HCT116 (cell line): ENCODE results near the gene DOCK11. TPM values are rescaled to one million over a fixed set of nuclear protein-coding genes. Genes with fewer than 3 reads are reported as not detected.

Source experiments
- ATAC-seq: fragments of 200-7000 bp; cut with Tn5 transposase; 2 replicates; pipeline ENCODE4 v1.9.1; 2020; ENCODE audit warnings: mild to moderate bottlenecking, moderate library complexity
- BruUV-seq: library from RNA; stranded (reverse); fragments of 400-500 nt; replicated peaks from 2 replicates; lab custom pipeline; 2021; lab: Mats Ljungman, UMichigan
- CTCF ChIA-PET: fragments of 300-600 bp; sonication (Branson Sonifier 250); formaldehyde crosslinking; loops from one replicate; lab custom pipeline; 2021; ENCODE audit warnings: antibody characterized with exemption; lab: Charles Lee
- POLR2A ChIA-PET: fragments of 300-600, 350-600 bp; sonication (Branson Sonifier 250); formaldehyde crosslinking; loops from one replicate; lab custom pipeline; 2021; ENCODE audit warnings: antibody characterized with exemption; lab: Charles Lee
- RAD21 ChIA-PET, 2 experiments: fragments of 300-600 bp; sonication (Branson Sonifier 250); formaldehyde crosslinking; loops; one replicate each; lab custom pipeline; 2023; ENCODE audit warnings: low total read pairs in 2 of 2; ENCODE audit not compliant: uncharacterized antibody in 2 of 2, unreplicated experiment in 2 of 2, low non-redundant PET in 1 of 2; lab: Charles Lee
- DNase-seq: peaks from one replicate; pipeline ENCODE4 v3.0.0-alpha.2; 2010; ENCODE audit warnings: low read depth, low spot score
- H2AFZ ChIP-seq: fragments of 200-600 bp; shearing (Covaris generic), sonication (generic); 2 replicates; pipeline ENCODE4 v1.6.1; 2017; ENCODE audit warnings: low read depth, mixed run types, mixed read lengths, antibody characterized with exemption, low read length; ENCODE audit not compliant: poor library complexity, severe bottlenecking
- H3K27ac ChIP-seq: 2 replicates; pipeline ENCODE4 v1.5.1; 2012; ENCODE audit warnings: low read depth, low read length
- H3K27me3 ChIP-seq: fragments of 200-600 bp; sonication (generic); 2 replicates; pipeline ENCODE4 v1.6.1; 2016; ENCODE audit warnings: mixed run types, low read length, mixed read lengths; ENCODE audit not compliant: insufficient read depth
- H3K36me3 ChIP-seq, 2 experiments: fragments of 200-500 bp in 1 of 2; fragments of 200-600 bp in 1 of 2; sonication (Bioruptor generic) in 1 of 2; sonication (generic) in 1 of 2; 2 replicates each; pipeline versions ENCODE4 v1.5.1 to v1.6.1; 2014 to 2016; ENCODE audit warnings: low read length in 2 of 2, inconsistent platforms in 1 of 2, mixed read lengths in 1 of 2, mixed run types in 1 of 2; ENCODE audit not compliant: insufficient read depth in 2 of 2, control insufficient read depth in 1 of 2
- H3K4me1 ChIP-seq, 2 experiments: fragments of 200-600 bp in 1 of 2; sonication (generic) in 1 of 2; 2 replicates each; pipeline versions ENCODE4 v1.5.1 to v1.6.1; 2012 to 2017; ENCODE audit warnings: low read length in 2 of 2, inconsistent platforms in 1 of 2, mild to moderate bottlenecking in 1 of 2, mixed read lengths in 1 of 2, mixed run types in 1 of 2, moderate library complexity in 1 of 2; ENCODE audit not compliant: insufficient read depth in 2 of 2, control insufficient read depth in 1 of 2
- H3K4me2 ChIP-seq: fragments of 200-600 bp; sonication (generic); 2 replicates; pipeline ENCODE4 v1.6.1; 2017; ENCODE audit warnings: mixed run types, low read length, mixed read lengths
- H3K4me3 ChIP-seq, 2 experiments: fragments of 200-600 bp in 1 of 2; sonication (generic) in 1 of 2; replicated peaks in 1 of 2; 2 replicates each; pipeline ENCODE4 v1.5.1; 2011 to 2016; ENCODE audit warnings: low read length in 2 of 2, control low read depth in 1 of 2, low read depth in 1 of 2, mild to moderate bottlenecking in 1 of 2, mixed read lengths in 1 of 2, mixed run types in 1 of 2
- H3K79me2 ChIP-seq: fragments of 200-600 bp; sonication (generic); 2 replicates; pipeline ENCODE4 v1.6.1; 2017; ENCODE audit warnings: mild to moderate bottlenecking, mixed run types, low read length, moderate library complexity, mixed read lengths; ENCODE audit not compliant: insufficient read depth
- H3K9ac ChIP-seq: fragments of 200-600 bp; sonication (generic); 2 replicates; pipeline ENCODE4 v1.6.1; 2016; ENCODE audit warnings: low read length, mixed read lengths
- H3K9me2 ChIP-seq: fragments of 200-600 bp; sonication (generic), shearing (Covaris generic); 2 replicates; pipeline ENCODE4 v1.6.1; 2017; ENCODE audit warnings: mixed run types, mild to moderate bottlenecking, moderate library complexity; ENCODE audit not compliant: insufficient read depth
- H3K9me3 ChIP-seq, 2 experiments: fragments of 200-500 bp in 1 of 2; fragments of 200-600 bp in 1 of 2; sonication (Bioruptor generic) in 1 of 2; sonication (generic) in 1 of 2; 2 replicates each; pipeline ENCODE4 v1.6.1; 2014 to 2017; ENCODE audit warnings: low read length in 2 of 2, mixed read lengths in 2 of 2, inconsistent platforms in 1 of 2, low read depth in 1 of 2, mild to moderate bottlenecking in 1 of 2, mixed run types in 1 of 2, moderate library complexity in 1 of 2; ENCODE audit not compliant: control insufficient read depth in 1 of 2, insufficient read depth in 1 of 2
- H4K20me1 ChIP-seq: fragments of 200-600 bp; sonication (generic), shearing (Covaris generic); 2 replicates; pipeline ENCODE4 v1.6.1; 2017; ENCODE audit warnings: mixed run types, mild to moderate bottlenecking, moderate library complexity; ENCODE audit not compliant: insufficient read depth
- ATF3 ChIP-seq: IDR thresholded peaks from 2 replicates; pipeline ENCODE4 v1.6.1; 2012
- CBX3 ChIP-seq: IDR thresholded peaks from 2 replicates; pipeline ENCODE4 v1.6.1; 2012; ENCODE audit warnings: low read depth
- CEBPB ChIP-seq: IDR thresholded peaks from 2 replicates; pipeline ENCODE4 v1.6.1; 2012; ENCODE audit warnings: low read depth
- EZH2 ChIP-seq: fragments of 200-600 bp; sonication (generic); IDR thresholded peaks from 2 replicates; pipeline ENCODE4 v1.6.1; 2017; ENCODE audit warnings: antibody characterized with exemption, mixed run types
- EZH2phosphoT487 ChIP-seq: fragments of 200-600 bp; IDR thresholded peaks from 2 replicates; pipeline ENCODE4 v1.6.1; 2018; ENCODE audit warnings: antibody characterized with exemption, borderline replicate concordance
- FOSL1 ChIP-seq: IDR thresholded peaks from 2 replicates; pipeline ENCODE4 v1.6.1; 2012; ENCODE audit warnings: low read depth
- JUND ChIP-seq: IDR thresholded peaks from 2 replicates; pipeline ENCODE4 v1.6.1; 2012
- POLR2A ChIP-seq: IDR thresholded peaks from 2 replicates; pipeline ENCODE4 v1.7.0; 2011; ENCODE audit warnings: borderline replicate concordance; ENCODE audit not compliant: insufficient read depth, insufficient read length; ENCODE audit errors: extremely low read depth
- REST ChIP-seq: IDR thresholded peaks from 2 replicates; pipeline ENCODE4 v1.6.1; 2012; ENCODE audit warnings: low read depth
- SIN3A ChIP-seq: IDR thresholded peaks from 2 replicates; pipeline ENCODE4 v1.6.1; 2012; ENCODE audit warnings: low read depth
- SP1 ChIP-seq: IDR thresholded peaks from 2 replicates; pipeline ENCODE4 v1.6.1; 2012; ENCODE audit warnings: low read depth
- SRF ChIP-seq: IDR thresholded peaks from 2 replicates; pipeline ENCODE4 v1.6.1; 2012; ENCODE audit warnings: low read depth
- TCF7L2 ChIP-seq: IDR thresholded peaks from 2 replicates; pipeline ENCODE4 v1.7.0; 2011; ENCODE audit warnings: borderline replicate concordance, inconsistent platforms; ENCODE audit not compliant: insufficient read depth, insufficient read length; ENCODE audit errors: extremely low read depth
- ZFX ChIP-seq: fragments of 450-650 bp; IDR thresholded peaks from 2 replicates; pipeline ENCODE4 v1.6.1; 2017
- ZNF274 ChIP-seq: fragments of 200-500 bp; sonication (Bioruptor generic); IDR thresholded peaks from 2 replicates; pipeline ENCODE4 v1.6.1; 2014; ENCODE audit warnings: mild to moderate bottlenecking, low read depth, low read length, inconsistent platforms
- intact Hi-C: fragments of 100-400 bp; cut with micrococcal nuclease; formaldehyde crosslinking; loops from 2 replicates; pipeline ENCODE4 v1.10.0; 2022
- total RNA-seq: library from RNA; stranded (reverse); gene quantifications from one replicate; pipeline ENCODE4 v1.2.1, GENCODE V29; 2021; ENCODE audit not compliant: unreplicated experiment
- TF ChIP-seq, protein P1 (sequence below): IDR thresholded peaks from 2 replicates; pipeline ENCODE4 v1.6.1; 2011; ENCODE audit warnings: mild to moderate bottlenecking, low read length, moderate library complexity; ENCODE audit not compliant: insufficient replicate concordance; ENCODE audit errors: extremely low read depth

The DOCK11 gene
- total RNA-seq, 1 experiment from 2014 or later, result 0.59 TPM

- H2AFZ ChIP-seq, result no peak overlapping the region
- H4K20me1 ChIP-seq, result no peaks in the 10 kb centered on the region
- H3K4me3 ChIP-seq, result no peak overlapping the region
- CTCF ChIA-PET, result no interaction called here
- no peak for DNase-seq
- intact Hi-C loops, result no loop called here
- no peaks in the 10 kb centered on the region for H3K9me3 ChIP-seq
- no peak for TF ChIP-seq JUND
- TF ChIP-seq FOSL1, result no peak
- no peak for TF ChIP-seq ZNF274
- TF ChIP-seq, protein P1, sequence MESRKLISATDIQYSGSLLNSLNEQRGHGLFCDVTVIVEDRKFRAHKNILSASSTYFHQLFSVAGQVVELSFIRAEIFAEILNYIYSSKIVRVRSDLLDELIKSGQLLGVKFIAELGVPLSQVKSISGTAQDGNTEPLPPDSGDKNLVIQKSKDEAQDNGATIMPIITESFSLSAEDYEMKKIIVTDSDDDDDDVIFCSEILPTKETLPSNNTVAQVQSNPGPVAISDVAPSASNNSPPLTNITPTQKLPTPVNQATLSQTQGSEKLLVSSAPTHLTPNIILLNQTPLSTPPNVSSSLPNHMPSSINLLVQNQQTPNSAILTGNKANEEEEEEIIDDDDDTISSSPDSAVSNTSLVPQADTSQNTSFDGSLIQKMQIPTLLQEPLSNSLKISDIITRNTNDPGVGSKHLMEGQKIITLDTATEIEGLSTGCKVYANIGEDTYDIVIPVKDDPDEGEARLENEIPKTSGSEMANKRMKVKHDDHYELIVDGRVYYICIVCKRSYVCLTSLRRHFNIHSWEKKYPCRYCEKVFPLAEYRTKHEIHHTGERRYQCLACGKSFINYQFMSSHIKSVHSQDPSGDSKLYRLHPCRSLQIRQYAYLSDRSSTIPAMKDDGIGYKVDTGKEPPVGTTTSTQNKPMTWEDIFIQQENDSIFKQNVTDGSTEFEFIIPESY, result no peak
- no peak for TF ChIP-seq SIN3A
- TF ChIP-seq SP1, result no peak
- no peak for TF ChIP-seq CEBPB
- TF ChIP-seq EZH2, result no peak
- no peak for TF ChIP-seq REST
- TF ChIP-seq TCF7L2, result no peak
- TF ChIP-seq ZFX, result no peak
- TF ChIP-seq ATF3, result no peak
- TF ChIP-seq CBX3, result no peak
- TF ChIP-seq EZH2phosphoT487, result no peak
- TF ChIP-seq SRF, result no peak
- no peak for TF ChIP-seq POLR2A
- TF ChIP-seq, all 23 proteins: peak for 0
- peaks cover 3 to 9% of the 10 kb centered on the region in 2 experiments; a peak in 1 of 4 replicates for H3K4me1 ChIP-seq
- ChIA-PET POLR2A (no interaction called here), RAD21 (no interaction called here)
- H3K36me3 ChIP-seq, result no peaks in the 10 kb centered on the region
- no peak overlapping the region for H3K27ac ChIP-seq
- no peaks in the 10 kb centered on the region for H3K79me2 ChIP-seq
- no peaks in the 10 kb centered on the region; the same call in 1 of the 2 replicates for H3K27me3 ChIP-seq
- H3K9ac ChIP-seq, result no peak overlapping the region
- ATAC-seq, result no peak
- no peaks in the 10 kb centered on the region for H3K9me2 ChIP-seq
- BruUV-seq, result no TSS peak
- H3K4me2 ChIP-seq, result no peak overlapping the region
These were observed 3.7 kb downstream of the DOCK11 start for GRCh38 chrX:118499295-118499694.
